K562 (cell line): ENCODE results near the gene RNF32. TPM values are rescaled to one million over a fixed set of nuclear protein-coding genes. Genes with fewer than 3 reads are reported as not detected.
A peak's percentile ranks its signal among the peaks of the same experiment; 100 is the strongest.

Experiments
- ATAC-seq: fragments of 200-7000 bp; cut with Tn5 transposase; 3 replicates; pipeline ENCODE4 v1.9.1; 2020; ENCODE audit warnings: moderate library complexity
- BruUV-seq: library from RNA; stranded (reverse); fragments of 400-500 nt; replicated peaks from 2 replicates; lab custom pipeline; 2021; lab: Mats Ljungman, UMichigan
- CTCF ChIA-PET: fragments of 300-600 bp; formaldehyde crosslinking; extraction: SDS; loops from one replicate; lab custom pipeline; 2021; ENCODE audit warnings: low intra/inter-chr PET ratio; lab: Yijun Ruan, JAX
- POLR2A ChIA-PET: fragments of 300-600, 350-650 bp; sonication (Branson Sonifier 250); formaldehyde crosslinking; extraction: SDS; loops from one replicate; lab custom pipeline; 2021; ENCODE audit warnings: antibody characterized with exemption, inconsistent platforms; lab: Yijun Ruan, JAX
- DNase-seq, 4 experiments: peaks; one replicate each; pipeline versions ENCODE4 v3.0.0 to v3.0.0-alpha.2; 2011 to 2018; ENCODE audit warnings: low spot score in 3 of 4, mixed read lengths in 3 of 4; ENCODE audit errors: extremely low read depth in 1 of 4
- FAIRE-seq: peaks from 2 replicates; lab custom pipeline; 2011; peaks lifted over from hg19 to GRCh38; lab: Jason Lieb, UNC
- H2AFZ ChIP-seq: 2 replicates; pipeline ENCODE4 v1.6.0; 2011; ENCODE audit warnings: low read depth, low read length, control low read depth, inconsistent platforms
- H3K27ac ChIP-seq: fragments of 200-600 bp; 3 replicates; pipeline ENCODE4 v1.8.0; 2011; ENCODE audit warnings: low read depth, mild to moderate bottlenecking, control low read depth, inconsistent platforms, low read length, moderate library complexity, mixed read lengths; ENCODE audit errors: extremely low read depth
- H3K27me3 ChIP-seq, 2 experiments: fragments of 300-600 bp in 1 of 2; 2 replicates in 1 of 2; 3 replicates in 1 of 2; pipeline versions ENCODE4 v1.6.0 to v1.8.0; 2011; ENCODE audit warnings: inconsistent platforms in 2 of 2, low read length in 2 of 2, mild to moderate bottlenecking in 1 of 2, mixed read lengths in 1 of 2, moderate library complexity in 1 of 2; ENCODE audit not compliant: control insufficient read depth in 2 of 2, insufficient read depth in 2 of 2
- H3K36me3 ChIP-seq: fragments of 300-600 bp; 3 replicates; pipeline ENCODE4 v1.8.0; 2011; ENCODE audit warnings: mild to moderate bottlenecking, low read length, inconsistent platforms; ENCODE audit not compliant: control insufficient read depth, insufficient read depth
- H3K4me1 ChIP-seq, 2 experiments: fragments of 200-600 bp in 1 of 2; replicated peaks in 1 of 2; 2 replicates in 1 of 2; 3 replicates in 1 of 2; pipeline versions ENCODE4 v1.5.1 to v1.8.0; 2011; ENCODE audit warnings: inconsistent platforms in 2 of 2, low read length in 2 of 2, mild to moderate bottlenecking in 1 of 2, mixed read lengths in 1 of 2, moderate library complexity in 1 of 2; ENCODE audit not compliant: control insufficient read depth in 2 of 2, insufficient read depth in 2 of 2
- H3K4me2 ChIP-seq: 2 replicates; pipeline ENCODE4 v1.6.1; 2011; ENCODE audit warnings: low read length, control low read depth, inconsistent platforms, mixed read lengths; ENCODE audit not compliant: insufficient read depth
- H3K4me3 ChIP-seq: fragments of 200-600 bp; sonication (generic), shearing (Covaris generic); 2 replicates; pipeline ENCODE4 v1.5.1; 2016; ENCODE audit warnings: control low read depth, inconsistent platforms
- H3K79me2 ChIP-seq: fragments of 200-600 bp; 3 replicates; pipeline ENCODE4 v1.8.0; 2011; ENCODE audit warnings: low read length, inconsistent platforms; ENCODE audit not compliant: control insufficient read depth, insufficient read depth
- H3K9ac ChIP-seq, 2 experiments: 2 replicates each; pipeline versions ENCODE4 v1.6.0 to v1.6.1; 2011; ENCODE audit warnings: low read depth in 2 of 2, low read length in 2 of 2, control low read depth in 1 of 2, inconsistent platforms in 1 of 2, mild to moderate bottlenecking in 1 of 2, mixed read lengths in 1 of 2; ENCODE audit not compliant: insufficient read depth in 1 of 2
- H3K9me1 ChIP-seq: one replicate; pipeline ENCODE4 v1.6.0; 2011; ENCODE audit warnings: inconsistent platforms, mild to moderate bottlenecking, low read length, moderate library complexity; ENCODE audit not compliant: control insufficient read depth, insufficient read depth
- H3K9me3 ChIP-seq: replicated peaks from 2 replicates; pipeline ENCODE4 v1.5.1; 2011; ENCODE audit warnings: low read depth, low read length, inconsistent platforms; ENCODE audit not compliant: control insufficient read depth, insufficient read depth
- H4K20me1 ChIP-seq: replicated peaks from 2 replicates; pipeline ENCODE4 v1.6.1; 2011; ENCODE audit warnings: low read length, inconsistent platforms, mixed read lengths; ENCODE audit not compliant: control insufficient read depth, insufficient read depth
- ADNP ChIP-seq: fragments of 200-800 bp; sonication (Bioruptor generic); IDR thresholded peaks from 2 replicates; pipeline ENCODE4 v1.6.1; 2016; ENCODE audit warnings: missing genetic modification characterization, missing compliant biosample characterization
- BRF1 ChIP-seq: IDR thresholded peaks from 3 replicates; pipeline ENCODE4 v1.6.1; 2011; ENCODE audit warnings: borderline replicate concordance, mild to moderate bottlenecking; ENCODE audit not compliant: insufficient read length; ENCODE audit errors: extremely low read depth
- DPF2 ChIP-seq: fragments of 450-650 bp; IDR thresholded peaks from 2 replicates; pipeline ENCODE4 v1.6.1; 2016
- E2F1 ChIP-seq: sonication (generic); formaldehyde crosslinking; IDR thresholded peaks from 2 replicates; pipeline ENCODE4 v1.8.1; 2023; ENCODE audit warnings: mild to moderate bottlenecking, missing genetic modification reagents, moderate library complexity
- FOXA3 ChIP-seq, 2 experiments: fragments of 450-650 bp in 1 of 2; sonication (generic) in 1 of 2; formaldehyde crosslinking; IDR thresholded peaks in 1 of 2; conservative IDR thresholded peaks in 1 of 2; 2 replicates each; pipeline versions ENCODE4 v1.4.0 to v1.8.0; 2020 to 2022; ENCODE audit warnings: mild to moderate bottlenecking in 2 of 2, missing genetic modification reagents in 1 of 2
- GATA2 ChIP-seq: sonication (generic); formaldehyde crosslinking; IDR thresholded peaks from 2 replicates; pipeline ENCODE4 v1.4.0; 2020; ENCODE audit warnings: mild to moderate bottlenecking, missing genetic modification reagents
- MECOM ChIP-seq: fragments of 250-450 bp; sonication (Bioruptor Pico); IDR thresholded peaks from 2 replicates; pipeline ENCODE4 v1.8.0; 2022; ENCODE audit warnings: inconsistent platforms
- POLR3A ChIP-seq: IDR thresholded peaks from 2 replicates; pipeline ENCODE4 v1.6.1; 2011; ENCODE audit warnings: borderline replicate concordance, mild to moderate bottlenecking, moderate library complexity; ENCODE audit not compliant: insufficient read length, insufficient read depth; ENCODE audit errors: extremely low read depth
- PRPF4 ChIP-seq: fragments of 200-400 bp; formaldehyde crosslinking; IDR thresholded peaks from one replicate; pipeline ENCODE4 v1.6.1; 2017; ENCODE audit warnings: low read length, low read depth, mild to moderate bottlenecking; ENCODE audit not compliant: insufficient read depth, poor library complexity, severe bottlenecking
- SP1 ChIP-seq: sonication (generic); formaldehyde crosslinking; IDR thresholded peaks from 2 replicates; pipeline ENCODE4 v1.8.1; 2022; ENCODE audit warnings: mild to moderate bottlenecking, missing genetic modification reagents
- TAL1 ChIP-seq: fragments of 450-650 bp; IDR thresholded peaks from 2 replicates; pipeline ENCODE4 v1.6.1; 2016; ENCODE audit warnings: mild to moderate bottlenecking
- TBL1XR1 ChIP-seq, 2 experiments: IDR thresholded peaks; 2 replicates each; pipeline ENCODE4 v1.6.1; 2012; ENCODE audit warnings: improper control_type of control experiment in 2 of 2, low read length in 2 of 2, mild to moderate bottlenecking in 1 of 2
- ZBTB7A ChIP-seq: IDR thresholded peaks from 2 replicates; pipeline ENCODE4 v1.6.1; 2011; ENCODE audit warnings: low read depth, mild to moderate bottlenecking, low read length, moderate library complexity, borderline replicate concordance; ENCODE audit not compliant: control insufficient read depth
- ZEB2 ChIP-seq: fragments of 450-650 bp; IDR thresholded peaks from 2 replicates; pipeline ENCODE4 v1.6.1; 2016
- whole genome bisulfite sequencing: fragments of 100-300 bp; shearing (Covaris generic); methylation state at CpG from one replicate; pipeline ENCODE4 v1.1.6; 2016; ENCODE audit warnings: low coverage, mixed read lengths; ENCODE audit not compliant: insufficient coverage; ENCODE audit errors: missing lambda C conversion rate; 5-methylcytosine and 5-hydroxymethylcytosine counted together
- in situ Hi-C: fragments of 300-500 bp; cut with MboI; formaldehyde crosslinking; loops from 4 replicates; pipeline ENCODE4 v1.15.0; 2018; ENCODE audit warnings: inconsistent platforms, mixed read lengths
- intact Hi-C: fragments of 100-400 bp; cut with micrococcal nuclease; formaldehyde crosslinking; loops from 2 replicates; pipeline ENCODE4 v1.14.2; 2022
- polyA plus RNA-seq, 8 experiments: library from polyadenylated mRNA; depleted of rRNA in 4 of 8; stranded (reverse) in 5 of 8; unstranded in 3 of 8; fragments of >200 nt; fragmentation: Nextera tagmentation in 2 of 8; fragmentation: Illumina TruSeq in 1 of 8; extraction: Ambion mirVana in 2 of 8; extraction: Trizol in 1 of 8; gene quantifications; 2 replicates each; pipeline versions ENCODE4 v1.2.1 to v1.2.3, GENCODE V29; 2011 to 2014; ENCODE audit warnings: inconsistent platforms in 1 of 8, missing spikeins in 1 of 8
- total RNA-seq, 7 experiments: library from RNA; depleted of rRNA in 6 of 7; stranded (reverse); fragments of >200 nt in 6 of 7; fragmentation: Illumina TruSeq in 2 of 7; extraction: Trizol in 2 of 7; gene quantifications; 2 replicates each; pipeline versions ENCODE4 v1.2.1 to v1.2.3, GENCODE V29; 2011 to 2021; ENCODE audit warnings: low replicate concordance in 1 of 7

RNF32 gene
- total and polyA plus RNA-seq, 9 of the 15 experiments (the other 6 are each of a cell fraction or from before 2014, with no cell fraction given): 2.6 to 7.0 (median 4.6) TPM

GRCh38 chr7:156608173-156608478 is 32.4 kb upstream of the RNF32 start:
- intact Hi-C loops: no loop called here
- FAIRE-seq (no peak), DNase-seq (peak in 1 of 4 experiments; percentile 10), ATAC-seq (no peak)
- H2AFZ ChIP-seq: no peak overlapping the region
- CTCF ChIA-PET: no interaction called here
- no peak overlapping the region for H3K4me3 ChIP-seq
- 76% methylated on average over 17 of the region's 17 CpGs for WGBS
- no peaks in the 10 kb centered on the region for H3K36me3 ChIP-seq
- no peak overlapping the region for H3K4me2 ChIP-seq
- H3K27me3 ChIP-seq: peaks cover under 1 to 37% of the 10 kb centered on the region in 2 experiments; a peak in 3 of 5 replicates
- POLR2A ChIA-PET: interaction anchor here (0.6 kb wide), 1 partner anchor 30 kb away, joined by 4 read pairs; no protein-coding TSS in a partner anchor
- in situ Hi-C loops: no loop called here
- no peak overlapping the region for H3K9ac ChIP-seq
- no peaks in the 10 kb centered on the region for H3K9me3 ChIP-seq
- 0 out of 2 replicates have a peak, but pooled peaks cover 4% of the 10 kb centered on the region for H4K20me1 ChIP-seq
- no peak for TF ChIP-seq SP1 (CRISPR knock-in tag)
- TF ChIP-seq ZEB2: no peak
- peak; percentile 20; the same call in 1 of the 2 replicates for TF ChIP-seq ZBTB7A
- TF ChIP-seq, all 486 proteins: peak for 1
- no TSS peak for BruUV-seq
- peaks cover 7 to 22% of the 10 kb centered on the region in 2 experiments; a peak in 4 of 5 replicates for H3K4me1 ChIP-seq
- H3K9me1 ChIP-seq: no peaks in the 10 kb centered on the region
- H3K79me2 ChIP-seq: no peaks in the 10 kb centered on the region
- no peak overlapping the region for H3K27ac ChIP-seq

GRCh38 chr7:156609010-156609877 is 31.3 kb upstream of the RNF32 start:
- H3K4me3 ChIP-seq: no peak overlapping the region
- CTCF ChIA-PET: no interaction called here
- in situ Hi-C loops: no loop called here
- FAIRE-seq (peak; percentile 89), DNase-seq (peak in 2 of 4 experiments; percentile 74 to 78), ATAC-seq (peak; percentile 77)
- intact Hi-C loops: no loop called here
- 0 out of 2 replicates have a peak, but pooled peaks cover 4% of the 10 kb centered on the region for H4K20me1 ChIP-seq
- H3K79me2 ChIP-seq: no peaks in the 10 kb centered on the region
- H2AFZ ChIP-seq: no peak overlapping the region
- peaks cover 7 to 21% of the 10 kb centered on the region in 2 experiments; a peak in 4 of 5 replicates for H3K4me1 ChIP-seq
- no TSS peak for BruUV-seq
- no peaks in the 10 kb centered on the region for H3K9me1 ChIP-seq
- H3K9me3 ChIP-seq: no peaks in the 10 kb centered on the region
- H3K9ac ChIP-seq: no peak overlapping the region
- H3K4me2 ChIP-seq: no peak overlapping the region
- POLR2A ChIA-PET: interaction anchor here (0.6 to 1.5 kb wide), 3 partner anchors 17 to 145 kb away, joined by 3 to 4 read pairs (median 3); no protein-coding TSS in a partner anchor
- no peaks in the 10 kb centered on the region for H3K36me3 ChIP-seq
- 26% methylated on average over 7 of the region's 7 CpGs for WGBS
- H3K27me3 ChIP-seq: peaks cover 3 to 34% of the 10 kb centered on the region in 2 experiments; a peak in 3 of 5 replicates
- no peak overlapping the region for H3K27ac ChIP-seq
- TF ChIP-seq MECOM (CRISPR knock-in tag): 0 out of 2 replicates have a peak, but pooled peaks have one; percentile 6
- peak; percentile 37; the same call in 1 of the 2 replicates for TF ChIP-seq TAL1
- TF ChIP-seq DPF2: peak; percentile 61
- no peak for TF ChIP-seq ADNP (tag)
- TF ChIP-seq BRF1: no peak
- no peak for TF ChIP-seq POLR3A
- TF ChIP-seq E2F1 (CRISPR knock-in tag): 0 out of 2 replicates have a peak, but pooled peaks have one; percentile 29
- TF ChIP-seq GATA2 (CRISPR knock-in tag): 0 out of 2 replicates have a peak, but pooled peaks have one; percentile 12
- no peak for TF ChIP-seq PRPF4
- TF ChIP-seq FOXA3 (CRISPR knock-in tag; conservative IDR thresholded peaks at IDR 0.05 in 1 of 2, IDR thresholded peaks at IDR 0.05 in 1 of 2): no peak
- TF ChIP-seq TBL1XR1 (IDR thresholded peaks at IDR 0.05; ENCODE audit: low read length in 2 of 2): no peak
